ENCODE results near the gene BMX. TPM values are rescaled to one million over a fixed set of nuclear protein-coding genes. Genes with fewer than 3 reads are reported as not detected.

The BMX gene
- total and polyA plus RNA-seq, 10 of the 15 experiments (the other 5 are each of a cell fraction or from before 2014, with no cell fraction given) = not detected

DNA sequence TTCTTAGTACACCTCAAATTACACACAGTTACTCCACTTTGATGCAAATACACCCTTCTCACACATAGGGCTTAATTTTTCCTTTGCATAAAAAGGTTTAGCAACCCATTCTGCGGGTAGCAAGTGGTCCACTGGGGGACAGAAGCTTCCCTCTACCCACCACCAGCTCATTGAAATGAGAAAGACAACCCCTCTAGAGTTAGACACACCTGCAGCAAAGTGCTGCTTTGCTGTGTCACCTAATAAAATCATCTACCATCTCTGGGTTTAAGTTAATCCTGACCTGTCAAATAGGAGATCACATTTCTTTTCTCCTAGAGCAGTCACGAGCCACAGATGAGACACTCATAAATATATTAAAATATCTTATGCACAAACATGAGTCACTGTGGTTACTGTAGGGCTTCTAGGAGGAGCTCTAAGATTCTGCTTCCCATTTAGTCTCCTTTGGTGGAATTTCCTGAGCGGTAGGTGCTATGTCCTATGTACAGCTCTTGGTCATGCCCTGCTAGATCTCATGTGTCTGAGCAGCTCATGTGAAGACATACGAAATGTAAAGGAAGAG is 11.9 kb downstream of the BMX start:
- ChIA-PET POLR2A (no interaction called here), RAD21 (ENCODE audit: unreplicated experiment) (no interaction called here), CTCF (no interaction called here), SMC1A (ENCODE audit: uncharacterized antibody, unreplicated experiment) (interaction anchor here (1.1 kb wide), 1 partner anchor 11 kb away, joined by 3 read pairs; no protein-coding TSS in a partner anchor)
- no peak overlapping the region for H3K4me2 ChIP-seq (ENCODE audit: control insufficient read depth, insufficient read depth)
- H4K20me1 ChIP-seq (ENCODE audit: control insufficient read depth, insufficient read depth) = no peaks in the 10 kb centered on the region
- no peaks in the 10 kb centered on the region for H3K79me2 ChIP-seq (ENCODE audit: control insufficient read depth, insufficient read depth, low read length)
- H2AFZ ChIP-seq (ENCODE audit: control insufficient read depth, low read depth, low read length) = no peak overlapping the region
- no peak for ATAC-seq
- no TSS peak for BruUV-seq (replicated peaks)
- no peak overlapping the region for H3K4me3 ChIP-seq
- 14% methylated on average over 4 of the region's 4 CpGs for WGBS (ENCODE audit: insufficient coverage, insufficient replicate concordance, low lambda C conversion rate, missing lambda C conversion rate)
- in situ Hi-C loops (cut with MboI) (no loop called here), intact Hi-C loops (cut with micrococcal nuclease; ENCODE audit: unreplicated experiment) (no loop called here)
- H3K27me3 ChIP-seq (replicated peaks in 1 of 2; ENCODE audit: control insufficient read depth in 2 of 2, insufficient read depth in 2 of 2, low read length in 1 of 2) = no peaks in the 10 kb centered on the region; a peak in 2 of 4 replicates
- no peak for DNase-seq (ENCODE audit: low read depth, low spot score)
- no peak overlapping the region for H3K27ac ChIP-seq (ENCODE audit: control insufficient read depth, insufficient read depth)
- FAIRE-seq = no peak
- no peaks in the 10 kb centered on the region for H3K9me3 ChIP-seq (replicated peaks; ENCODE audit: control insufficient read depth, insufficient read depth, low read length)
- no peak for TF ChIP-seq ZNF622 (IDR thresholded peaks at IDR 0.05)
- TF ChIP-seq ZNF207 (IDR thresholded peaks at IDR 0.05; ENCODE audit: borderline replicate concordance) = no peak
- TF ChIP-seq E4F1 (IDR thresholded peaks at IDR 0.05; ENCODE audit: borderline replicate concordance, partially characterized antibody) = no peak
- no peak for TF ChIP-seq CHD4 (IDR thresholded peaks at IDR 0.05)
- TF ChIP-seq BRCA1 (IDR thresholded peaks at IDR 0.05; ENCODE audit: low read depth, low read length) = no peak
- no peak for TF ChIP-seq TCF12 (IDR thresholded peaks at IDR 0.05; ENCODE audit: low read depth, low read length)
- no peak for TF ChIP-seq ZNF274 (IDR thresholded peaks at IDR 0.05; ENCODE audit: insufficient read depth, insufficient read length)
- TF ChIP-seq, protein P1, sequence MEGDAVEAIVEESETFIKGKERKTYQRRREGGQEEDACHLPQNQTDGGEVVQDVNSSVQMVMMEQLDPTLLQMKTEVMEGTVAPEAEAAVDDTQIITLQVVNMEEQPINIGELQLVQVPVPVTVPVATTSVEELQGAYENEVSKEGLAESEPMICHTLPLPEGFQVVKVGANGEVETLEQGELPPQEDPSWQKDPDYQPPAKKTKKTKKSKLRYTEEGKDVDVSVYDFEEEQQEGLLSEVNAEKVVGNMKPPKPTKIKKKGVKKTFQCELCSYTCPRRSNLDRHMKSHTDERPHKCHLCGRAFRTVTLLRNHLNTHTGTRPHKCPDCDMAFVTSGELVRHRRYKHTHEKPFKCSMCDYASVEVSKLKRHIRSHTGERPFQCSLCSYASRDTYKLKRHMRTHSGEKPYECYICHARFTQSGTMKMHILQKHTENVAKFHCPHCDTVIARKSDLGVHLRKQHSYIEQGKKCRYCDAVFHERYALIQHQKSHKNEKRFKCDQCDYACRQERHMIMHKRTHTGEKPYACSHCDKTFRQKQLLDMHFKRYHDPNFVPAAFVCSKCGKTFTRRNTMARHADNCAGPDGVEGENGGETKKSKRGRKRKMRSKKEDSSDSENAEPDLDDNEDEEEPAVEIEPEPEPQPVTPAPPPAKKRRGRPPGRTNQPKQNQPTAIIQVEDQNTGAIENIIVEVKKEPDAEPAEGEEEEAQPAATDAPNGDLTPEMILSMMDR (IDR thresholded peaks at IDR 0.05 in 2 of 3, conservative IDR thresholded peaks at IDR 0.05 in 1 of 3; ENCODE audit: control insufficient read depth in 2 of 3, extremely low read depth in 1 of 3, insufficient read depth in 1 of 3, low read depth in 3 of 3, low read length in 3 of 3) = no peak
- no peak overlapping the region for H3K9ac ChIP-seq (ENCODE audit: control insufficient read depth, insufficient read depth, low read length)
- no peaks in the 10 kb centered on the region for H3K36me3 ChIP-seq (ENCODE audit: control insufficient read depth in 2 of 2, insufficient read depth in 2 of 2, low read length in 1 of 2)
- no peaks in the 10 kb centered on the region for H3K4me1 ChIP-seq (ENCODE audit: control insufficient read depth, insufficient read depth, low read length)
